Measurements from ENCODE around the gene WDFY4. TPM values are rescaled to one million over a fixed set of nuclear protein-coding genes. Genes with fewer than 3 reads are reported as not detected.

WDFY4 gene
- total and polyA plus RNA-seq, 11 donors, result 0.46 to 19.8 (median 1.0) TPM

GRCh38 chr10:48697821-48698764, 13.4 kb downstream of the WDFY4 start:
- Histone ChIP-seq H3K9me3 (no peaks in the 10 kb centered on the region), H3K4me3 (no peak overlapping the region), H3K36me3 (no peaks in the 10 kb centered on the region), H3K27ac (peak overlapping the region in 4 of 12 donors; percentile 29 to 55 (median 40)), H3K27me3 (no peaks in the 10 kb centered on the region), H3K4me1 (peaks cover 0 to 11% (median 0%) of the 10 kb centered on the region in 12 donors)
- 77 to 82% (median 77%) methylated on average over 16 to 19 of the region's 19 CpGs for WGBS, 4 donors
- DNase-seq (peak in 2 of 5 donors; percentile 29 to 45), ATAC-seq (peak; percentile 36 to 77 (median 46))
- TF ChIP-seq CTCF (IDR thresholded peaks at IDR 0.05), result no peak
- no peak for TF ChIP-seq POLR2A (IDR thresholded peaks at IDR 0.05)
- intact Hi-C loops (cut with DNase I), result no loop called here

DNA sequence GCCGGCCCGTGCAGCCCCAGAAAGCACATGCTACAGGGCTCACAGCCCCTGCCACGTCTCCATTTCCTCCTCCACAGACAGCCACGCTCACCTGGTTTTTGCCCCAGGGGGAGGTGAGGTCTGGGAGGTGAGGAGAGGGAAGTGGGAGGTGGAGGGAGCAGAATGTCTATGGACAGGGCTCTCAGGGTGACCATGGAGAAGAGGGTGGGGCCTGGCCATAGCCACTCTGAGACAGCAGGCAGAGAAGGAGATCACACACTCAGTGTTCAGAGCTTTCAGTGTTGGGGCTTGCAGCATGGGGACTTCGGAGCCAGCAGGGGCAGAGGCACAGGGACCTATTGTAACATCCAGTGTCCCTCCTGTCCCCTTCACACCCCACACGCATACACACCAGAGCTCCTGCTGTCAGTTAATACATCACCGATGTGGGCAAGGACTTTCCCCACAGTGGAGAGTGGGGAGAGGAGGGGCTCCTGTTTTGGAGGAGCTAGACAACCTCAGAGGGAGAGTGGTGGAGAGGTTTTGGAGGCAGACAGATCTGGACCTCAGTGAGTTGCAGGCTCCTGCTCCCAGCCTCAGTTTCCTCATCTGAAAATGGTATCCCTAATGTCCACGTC, 14.4 kb downstream of the WDFY4 start:
- intact Hi-C loops (cut with DNase I), result no loop called here
- WGBS, 4 donors, result 72 to 92% (median 81%) methylated on average over 8 of the region's 8 CpGs
- no peak overlapping the region for H3K27ac ChIP-seq
- DNase-seq, result no peak
- ATAC-seq, result peak in 2 of 4 donors; percentile 16 to 43
- no peak for TF ChIP-seq CTCF (IDR thresholded peaks at IDR 0.05)
- no peak for TF ChIP-seq POLR2A (IDR thresholded peaks at IDR 0.05)
- no peak overlapping the region for H3K4me3 ChIP-seq
- H3K4me1 ChIP-seq, result peaks cover 0 to 11% (median 0%) of the 10 kb centered on the region in 12 donors
- H3K9me3 ChIP-seq, result no peaks in the 10 kb centered on the region
- H3K36me3 ChIP-seq, result no peaks in the 10 kb centered on the region
- no peaks in the 10 kb centered on the region for H3K27me3 ChIP-seq

GRCh38 chr10:48700071-48700470, 15.4 kb downstream of the WDFY4 start:
- no peaks in the 10 kb centered on the region for H3K9me3 ChIP-seq
- WGBS, 4 donors, result 80 to 92% (median 86%) methylated on average over 2 of the region's 2 CpGs
- H3K36me3 ChIP-seq, result no peaks in the 10 kb centered on the region
- DNase-seq (no peak), ATAC-seq (no peak)
- no peak overlapping the region for H3K27ac ChIP-seq
- H3K4me3 ChIP-seq, result no peak overlapping the region
- H3K4me1 ChIP-seq, result peaks cover 0 to 20% (median 0%) of the 10 kb centered on the region in 12 donors
- TF ChIP-seq POLR2A (IDR thresholded peaks at IDR 0.05), result no peak
- TF ChIP-seq CTCF (IDR thresholded peaks at IDR 0.05), result no peak
- H3K27me3 ChIP-seq, result no peaks in the 10 kb centered on the region
- intact Hi-C loops (cut with DNase I), result no loop called here

DNA sequence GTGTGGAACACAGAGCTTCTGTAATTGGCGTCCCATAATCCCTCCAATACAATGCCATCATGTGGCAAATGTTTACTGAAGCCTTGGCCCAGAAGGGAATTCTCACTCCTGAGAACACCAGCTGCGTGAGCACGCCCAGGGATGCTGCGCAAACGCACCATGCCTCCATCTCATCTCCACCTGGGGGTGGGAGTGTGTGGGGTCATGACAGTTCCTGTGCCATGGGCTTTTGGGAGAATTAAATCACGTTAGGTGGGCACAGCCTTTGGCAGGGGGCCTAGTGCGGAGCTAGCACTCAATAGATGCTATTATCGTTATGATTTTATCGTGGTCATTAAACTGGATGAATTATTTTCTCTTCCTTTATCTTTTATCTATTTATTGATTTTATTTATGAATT, 15.8 kb downstream of the WDFY4 start:
- H3K36me3 ChIP-seq, result no peaks in the 10 kb centered on the region
- intact Hi-C loops (cut with DNase I), result no loop called here
- TF ChIP-seq POLR2A (IDR thresholded peaks at IDR 0.05) (no peak), CTCF (IDR thresholded peaks at IDR 0.05) (no peak)
- H3K4me1 ChIP-seq, result peaks cover 0 to 20% (median 0%) of the 10 kb centered on the region in 12 donors
- no peaks in the 10 kb centered on the region for H3K9me3 ChIP-seq
- DNase-seq (no peak), ATAC-seq (no peak)
- no peaks in the 10 kb centered on the region for H3K27me3 ChIP-seq
- WGBS, 4 donors, result 85 to 98% (median 87%) methylated on average over 9 of the region's 9 CpGs
- H3K27ac ChIP-seq, result no peak overlapping the region
- no peak overlapping the region for H3K4me3 ChIP-seq
